Neural cell (in vitro differentiated cells): ENCODE measurements around the gene SLC17A9. TPM values are rescaled to one million over a fixed set of nuclear protein-coding genes. Genes with fewer than 3 reads are reported as not detected.

Experiments used
- H2AFZ ChIP-seq: fragments of 200-600, 300-800 bp; sonication (generic), shearing (Covaris generic); 2 replicates; pipeline ENCODE4 v1.6.0; 2014; ENCODE audit warnings: low read depth, mild to moderate bottlenecking, antibody characterized with exemption, low read length, moderate library complexity
- H3F3A ChIP-seq: fragments of 200-600 bp; shearing (Covaris generic); 2 replicates; pipeline ENCODE4 v1.6.1; 2016; ENCODE audit warnings: mild to moderate bottlenecking, moderate library complexity, mixed read lengths, antibody characterized with exemption, low read length; ENCODE audit not compliant: insufficient read depth, poor library complexity, severe bottlenecking
- H3K27ac ChIP-seq: fragments of 200-600, 300-800 bp; sonication (generic), shearing (Covaris generic); 2 replicates; pipeline ENCODE4 v1.5.1; 2014; ENCODE audit warnings: mild to moderate bottlenecking, low read length, moderate library complexity
- H3K27me3 ChIP-seq: fragments of 300-800, 200-600 bp; sonication (generic), shearing (Covaris generic); 2 replicates; pipeline ENCODE4 v1.6.0; 2014; ENCODE audit warnings: mild to moderate bottlenecking, low read depth, low read length, moderate library complexity; ENCODE audit not compliant: insufficient read depth
- H3K36me3 ChIP-seq: fragments of 300-800, 200-600 bp; sonication (generic), shearing (Covaris generic); 2 replicates; pipeline ENCODE4 v1.5.1; 2014; ENCODE audit warnings: mild to moderate bottlenecking, antibody characterized with exemption, low read length, moderate library complexity; ENCODE audit not compliant: insufficient read depth
- H3K4me2 ChIP-seq: fragments of 300-800, 200-600 bp; sonication (generic), shearing (Covaris generic); 2 replicates; pipeline ENCODE4 v1.6.0; 2014; ENCODE audit warnings: mild to moderate bottlenecking, low read length
- H3K4me3 ChIP-seq: fragments of 300-800, 200-600 bp; sonication (generic), shearing (Covaris generic); 2 replicates; pipeline ENCODE4 v1.5.1; 2014; ENCODE audit warnings: mild to moderate bottlenecking, low read length, moderate library complexity
- H3K79me2 ChIP-seq: fragments of 200-600 bp; shearing (Covaris generic); replicated peaks from 2 replicates; pipeline ENCODE4 v1.6.0; 2014; ENCODE audit warnings: mild to moderate bottlenecking, low read length, moderate library complexity; ENCODE audit not compliant: insufficient read depth
- H3K9ac ChIP-seq: fragments of 300-800, 200-600 bp; sonication (generic), shearing (Covaris generic); 2 replicates; pipeline ENCODE4 v1.6.1; 2016; ENCODE audit warnings: mild to moderate bottlenecking, low read length, mixed read lengths
- H3K9me2 ChIP-seq: fragments of 200-600 bp; shearing (Covaris generic); 2 replicates; pipeline ENCODE4 v1.6.1; 2016; ENCODE audit warnings: mild to moderate bottlenecking, low read length, mixed read lengths; ENCODE audit not compliant: insufficient read depth
- H3K9me3 ChIP-seq: fragments of 200-600, 300-800 bp; sonication (generic), shearing (Covaris generic); 2 replicates; pipeline ENCODE4 v1.6.1; 2016; ENCODE audit warnings: mild to moderate bottlenecking, mixed run types, low read length, moderate library complexity, mixed read lengths
- H4K20me1 ChIP-seq: fragments of 200-600 bp; shearing (Covaris generic); 2 replicates; pipeline ENCODE4 v1.6.1; 2016; ENCODE audit warnings: mild to moderate bottlenecking, mixed run types; ENCODE audit not compliant: insufficient read depth
- CTCF ChIP-seq: fragments of 450-650 bp; IDR thresholded peaks from 2 replicates; pipeline ENCODE4 v1.5.1; 2014; ENCODE audit warnings: antibody characterized with exemption, mild to moderate bottlenecking, moderate library complexity; ENCODE audit not compliant: poor library complexity, severe bottlenecking
- EP300 ChIP-seq: fragments of 450-650 bp; conservative IDR thresholded peaks from 2 replicates; pipeline ENCODE4 v1.6.1; 2014; ENCODE audit warnings: antibody characterized with exemption, mild to moderate bottlenecking, moderate library complexity; ENCODE audit not compliant: poor library complexity, severe bottlenecking
- EZH2 ChIP-seq: fragments of 200-600, 300-800 bp; shearing (Covaris generic), sonication (generic); IDR thresholded peaks from 2 replicates; pipeline ENCODE4 v1.6.1; 2014; ENCODE audit warnings: antibody characterized with exemption, low read length, borderline replicate concordance, mild to moderate bottlenecking; ENCODE audit not compliant: insufficient read depth, poor library complexity, severe bottlenecking
- MXI1 ChIP-seq: fragments of 450-650 bp; conservative IDR thresholded peaks from 2 replicates; pipeline ENCODE4 v1.6.1; 2014; ENCODE audit warnings: antibody characterized with exemption, mild to moderate bottlenecking; ENCODE audit not compliant: poor library complexity, severe bottlenecking
- POLR2AphosphoS5 ChIP-seq: IDR thresholded peaks from 2 replicates; pipeline ENCODE4 v1.6.1; 2012
- RAD21 ChIP-seq: fragments of 450-650 bp; conservative IDR thresholded peaks from 2 replicates; pipeline ENCODE4 v1.6.1; 2014; ENCODE audit warnings: antibody characterized with exemption, mild to moderate bottlenecking, moderate library complexity
- SMC3 ChIP-seq: fragments of 450-650 bp; conservative IDR thresholded peaks from 2 replicates; pipeline ENCODE4 v1.6.1; 2014; ENCODE audit warnings: antibody characterized with exemption, mild to moderate bottlenecking, moderate library complexity; ENCODE audit not compliant: poor library complexity
- TAF1 ChIP-seq: IDR thresholded peaks from 2 replicates; pipeline ENCODE4 v1.6.1; 2012; ENCODE audit warnings: low read depth
- polyA plus RNA-seq: library from polyadenylated mRNA; depleted of rRNA; stranded (reverse); fragments of >200 nt; gene quantifications from 2 replicates; pipeline ENCODE4 v1.2.3, GENCODE V29; 2014
- TF ChIP-seq, protein P1 (sequence below): IDR thresholded peaks from 2 replicates; pipeline ENCODE4 v1.6.1; 2012; ENCODE audit warnings: borderline replicate concordance

The SLC17A9 gene
- polyA plus RNA-seq, 1 donor from 2014 or later: not detected

DNA sequence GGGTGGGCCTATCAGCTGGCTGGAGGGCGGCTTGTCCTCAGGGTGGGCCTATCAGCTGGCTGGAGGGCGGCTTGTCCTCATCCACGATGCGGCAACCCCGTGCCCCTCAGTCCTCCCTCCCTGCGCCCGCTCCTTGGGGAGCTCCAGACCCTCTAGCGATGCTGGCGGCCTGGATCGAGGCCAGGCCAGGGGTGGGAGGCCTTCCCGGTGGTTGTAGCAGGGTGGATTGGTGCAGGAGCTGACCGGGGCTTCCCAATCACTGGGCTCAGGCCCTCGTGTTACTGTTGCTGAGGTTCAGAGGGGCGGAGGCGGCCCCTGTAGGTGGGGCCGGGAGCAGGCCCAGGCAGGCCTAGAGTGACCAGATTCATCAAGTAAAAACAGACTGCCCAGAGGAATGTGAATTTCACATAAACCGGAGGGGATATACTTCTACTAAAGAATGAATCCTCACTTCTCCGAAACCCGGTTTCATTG lies 8.8 kb downstream of the SLC17A9 start:
- Histone ChIP-seq H3K9me3 (no peaks in the 10 kb centered on the region), H3K27me3 (no peaks in the 10 kb centered on the region), H3K79me2 (no peaks in the 10 kb centered on the region), H3K4me2 (no peak overlapping the region), H2AFZ (no peak overlapping the region), H3K9me2 (no peaks in the 10 kb centered on the region), H3K27ac (no peak overlapping the region), H4K20me1 (no peaks in the 10 kb centered on the region), H3K9ac (no peak overlapping the region), H3K36me3 (no peaks in the 10 kb centered on the region), H3K4me3 (no peak overlapping the region), H3F3A (no peaks in the 10 kb centered on the region)
- no peak for TF ChIP-seq RAD21

GRCh38 chr20:62961799-62962198 lies 9.3 kb downstream of the SLC17A9 start:
- H3K79me2 ChIP-seq: no peaks in the 10 kb centered on the region
- H3K9me2 ChIP-seq: no peaks in the 10 kb centered on the region
- no peaks in the 10 kb centered on the region for H4K20me1 ChIP-seq
- H3K27me3 ChIP-seq: no peaks in the 10 kb centered on the region
- H3K4me2 ChIP-seq: no peak overlapping the region
- no peak overlapping the region for H3K4me3 ChIP-seq
- H3K27ac ChIP-seq: no peak overlapping the region
- H2AFZ ChIP-seq: no peak overlapping the region
- no peak for TF ChIP-seq MXI1
- no peak for TF ChIP-seq TAF1
- TF ChIP-seq RAD21: no peak
- no peak for TF ChIP-seq EP300
- TF ChIP-seq EZH2: no peak
- TF ChIP-seq SMC3: no peak
- TF ChIP-seq, protein P1, sequence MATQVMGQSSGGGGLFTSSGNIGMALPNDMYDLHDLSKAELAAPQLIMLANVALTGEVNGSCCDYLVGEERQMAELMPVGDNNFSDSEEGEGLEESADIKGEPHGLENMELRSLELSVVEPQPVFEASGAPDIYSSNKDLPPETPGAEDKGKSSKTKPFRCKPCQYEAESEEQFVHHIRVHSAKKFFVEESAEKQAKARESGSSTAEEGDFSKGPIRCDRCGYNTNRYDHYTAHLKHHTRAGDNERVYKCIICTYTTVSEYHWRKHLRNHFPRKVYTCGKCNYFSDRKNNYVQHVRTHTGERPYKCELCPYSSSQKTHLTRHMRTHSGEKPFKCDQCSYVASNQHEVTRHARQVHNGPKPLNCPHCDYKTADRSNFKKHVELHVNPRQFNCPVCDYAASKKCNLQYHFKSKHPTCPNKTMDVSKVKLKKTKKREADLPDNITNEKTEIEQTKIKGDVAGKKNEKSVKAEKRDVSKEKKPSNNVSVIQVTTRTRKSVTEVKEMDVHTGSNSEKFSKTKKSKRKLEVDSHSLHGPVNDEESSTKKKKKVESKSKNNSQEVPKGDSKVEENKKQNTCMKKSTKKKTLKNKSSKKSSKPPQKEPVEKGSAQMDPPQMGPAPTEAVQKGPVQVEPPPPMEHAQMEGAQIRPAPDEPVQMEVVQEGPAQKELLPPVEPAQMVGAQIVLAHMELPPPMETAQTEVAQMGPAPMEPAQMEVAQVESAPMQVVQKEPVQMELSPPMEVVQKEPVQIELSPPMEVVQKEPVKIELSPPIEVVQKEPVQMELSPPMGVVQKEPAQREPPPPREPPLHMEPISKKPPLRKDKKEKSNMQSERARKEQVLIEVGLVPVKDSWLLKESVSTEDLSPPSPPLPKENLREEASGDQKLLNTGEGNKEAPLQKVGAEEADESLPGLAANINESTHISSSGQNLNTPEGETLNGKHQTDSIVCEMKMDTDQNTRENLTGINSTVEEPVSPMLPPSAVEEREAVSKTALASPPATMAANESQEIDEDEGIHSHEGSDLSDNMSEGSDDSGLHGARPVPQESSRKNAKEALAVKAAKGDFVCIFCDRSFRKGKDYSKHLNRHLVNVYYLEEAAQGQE: no peak
- no peaks in the 10 kb centered on the region for H3K36me3 ChIP-seq
- no peak overlapping the region for H3K9ac ChIP-seq
- H3K9me3 ChIP-seq: no peaks in the 10 kb centered on the region
- H3F3A ChIP-seq: no peaks in the 10 kb centered on the region

GRCh38 chr20:62962221-62962879 lies 9.8 kb downstream of the SLC17A9 start:
- Histone ChIP-seq H3K36me3 (no peaks in the 10 kb centered on the region), H2AFZ (no peak overlapping the region), H3K79me2 (no peaks in the 10 kb centered on the region), H3F3A (no peaks in the 10 kb centered on the region), H3K9ac (no peak overlapping the region), H4K20me1 (no peaks in the 10 kb centered on the region), H3K4me2 (no peak overlapping the region), H3K9me2 (no peaks in the 10 kb centered on the region), H3K9me3 (no peaks in the 10 kb centered on the region), H3K27ac (no peak overlapping the region), H3K27me3 (no peaks in the 10 kb centered on the region), H3K4me3 (no peak overlapping the region)
- no peak for TF ChIP-seq MXI1
- no peak for TF ChIP-seq POLR2AphosphoS5
- TF ChIP-seq CTCF: no peak
- TF ChIP-seq EP300: no peak
- TF ChIP-seq RAD21: no peak
- TF ChIP-seq TAF1: no peak
- TF ChIP-seq EZH2: no peak
- TF ChIP-seq SMC3: no peak
- TF ChIP-seq, protein P1: no peak
